Astrocyte of the spinal cord (primary cell): ENCODE data around the gene MLF1.

Experiments used
- DNase-seq: peaks from one replicate; pipeline ENCODE4 v3.0.0; 2011; ENCODE audit warnings: low read depth, low spot score
- H3K4me3 ChIP-seq: 2 replicates; pipeline ENCODE4 v1.5.1; 2011; ENCODE audit warnings: low read depth, mild to moderate bottlenecking, low read length, moderate library complexity
- in situ Hi-C: cut with HindIII; loops from 2 replicates; pipeline ENCODE4 v1.10.0; 2017; ENCODE audit warnings: low sequenced_read_pairs
- TF ChIP-seq, protein P1 (sequence below): IDR thresholded peaks from 2 replicates; pipeline ENCODE4 v1.5.1; 2012; ENCODE audit warnings: low read depth, mild to moderate bottlenecking, low read length, inconsistent platforms

Gene MLF1

DNA sequence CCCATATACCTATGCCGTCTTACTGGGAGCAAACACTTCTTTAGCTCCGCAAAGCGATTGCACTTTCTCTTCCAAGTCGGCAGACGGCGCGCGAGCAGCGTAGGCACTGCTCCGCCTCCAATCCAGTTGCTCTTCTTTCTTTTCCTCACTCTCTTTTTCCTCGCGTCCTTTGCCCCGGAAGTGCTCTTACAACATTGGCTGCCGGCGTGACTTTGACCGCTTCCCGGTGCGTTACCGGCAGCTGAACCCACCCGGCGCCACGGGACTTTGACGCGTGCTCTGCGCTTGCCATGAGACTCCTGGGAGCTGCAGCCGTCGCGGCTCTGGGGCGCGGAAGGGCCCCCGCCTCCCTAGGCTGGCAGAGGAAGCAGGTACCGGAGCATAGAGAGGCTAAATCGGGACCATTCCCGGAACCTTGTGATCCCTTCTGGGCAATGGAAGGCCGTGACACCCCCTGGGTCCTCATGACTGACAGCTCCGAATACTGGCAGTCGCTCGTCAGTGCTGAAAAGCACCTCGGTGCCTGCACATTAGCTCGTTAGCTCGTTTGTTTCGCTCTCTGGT is 73.4 kb downstream of the MLF1 start, which contains the start of gene GFM1:
GFM1 (plus strand) TSS at position 183 of the 564 bp plus-strand sequence; CDS start at position 291, 108 bp downstream.
- TF ChIP-seq, protein P1, sequence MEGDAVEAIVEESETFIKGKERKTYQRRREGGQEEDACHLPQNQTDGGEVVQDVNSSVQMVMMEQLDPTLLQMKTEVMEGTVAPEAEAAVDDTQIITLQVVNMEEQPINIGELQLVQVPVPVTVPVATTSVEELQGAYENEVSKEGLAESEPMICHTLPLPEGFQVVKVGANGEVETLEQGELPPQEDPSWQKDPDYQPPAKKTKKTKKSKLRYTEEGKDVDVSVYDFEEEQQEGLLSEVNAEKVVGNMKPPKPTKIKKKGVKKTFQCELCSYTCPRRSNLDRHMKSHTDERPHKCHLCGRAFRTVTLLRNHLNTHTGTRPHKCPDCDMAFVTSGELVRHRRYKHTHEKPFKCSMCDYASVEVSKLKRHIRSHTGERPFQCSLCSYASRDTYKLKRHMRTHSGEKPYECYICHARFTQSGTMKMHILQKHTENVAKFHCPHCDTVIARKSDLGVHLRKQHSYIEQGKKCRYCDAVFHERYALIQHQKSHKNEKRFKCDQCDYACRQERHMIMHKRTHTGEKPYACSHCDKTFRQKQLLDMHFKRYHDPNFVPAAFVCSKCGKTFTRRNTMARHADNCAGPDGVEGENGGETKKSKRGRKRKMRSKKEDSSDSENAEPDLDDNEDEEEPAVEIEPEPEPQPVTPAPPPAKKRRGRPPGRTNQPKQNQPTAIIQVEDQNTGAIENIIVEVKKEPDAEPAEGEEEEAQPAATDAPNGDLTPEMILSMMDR = peak; percentile 94
- in situ Hi-C loops = no loop called here
- peak; percentile 96 for DNase-seq

DNA sequence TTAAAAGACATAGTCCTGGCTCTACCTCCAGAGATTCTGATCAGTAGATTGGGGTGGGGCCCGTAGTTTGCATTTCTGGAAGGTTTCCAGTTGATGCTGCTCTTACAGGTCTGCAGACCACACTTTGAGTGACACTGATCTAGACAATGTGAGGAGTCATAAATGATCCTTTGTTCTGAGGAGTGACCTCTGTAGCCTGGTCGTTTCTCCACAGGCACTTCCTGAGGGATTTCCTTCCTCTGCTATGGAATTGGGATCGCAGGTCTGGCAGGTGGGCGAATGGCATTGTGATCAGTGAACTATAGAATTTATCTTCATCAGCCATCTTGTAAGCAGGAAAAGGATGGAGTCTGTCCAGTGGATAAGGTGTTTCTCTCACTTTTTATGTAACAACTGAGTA is 78.8 kb downstream of the MLF1 start:
- no peak overlapping the region for H3K4me3 ChIP-seq
- in situ Hi-C loops = no loop called here
- DNase-seq = no peak
- TF ChIP-seq, protein P1 = no peak

More for the DNA sequence above, 73.4 kb downstream of the MLF1 start, which contains the start of gene GFM1:
- peak within 1 kb of the TSS; percentile 91 for H3K4me3 ChIP-seq

DNA sequence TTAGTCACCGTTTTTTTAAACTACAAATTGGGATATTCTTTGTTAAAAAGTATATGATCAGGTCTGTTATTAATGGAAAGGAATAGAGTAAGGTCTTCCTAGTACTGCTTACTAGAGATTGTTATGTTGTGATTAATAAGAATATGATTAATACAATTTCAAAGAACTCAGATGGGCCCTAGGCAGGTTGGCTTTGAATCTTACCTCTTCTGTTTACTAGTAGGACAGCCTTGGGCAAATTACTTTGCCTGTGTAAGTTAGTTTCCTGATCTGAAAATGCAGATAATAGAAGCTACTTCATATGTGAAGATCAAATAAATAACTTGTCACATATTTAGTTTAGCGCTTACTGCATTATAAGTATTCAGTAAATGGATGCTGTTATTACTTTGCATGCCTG is 80.2 kb downstream of the MLF1 start:
- TF ChIP-seq, protein P1 = no peak
- no peak overlapping the region for H3K4me3 ChIP-seq
- DNase-seq = no peak
- in situ Hi-C loops = no loop called here

DNA sequence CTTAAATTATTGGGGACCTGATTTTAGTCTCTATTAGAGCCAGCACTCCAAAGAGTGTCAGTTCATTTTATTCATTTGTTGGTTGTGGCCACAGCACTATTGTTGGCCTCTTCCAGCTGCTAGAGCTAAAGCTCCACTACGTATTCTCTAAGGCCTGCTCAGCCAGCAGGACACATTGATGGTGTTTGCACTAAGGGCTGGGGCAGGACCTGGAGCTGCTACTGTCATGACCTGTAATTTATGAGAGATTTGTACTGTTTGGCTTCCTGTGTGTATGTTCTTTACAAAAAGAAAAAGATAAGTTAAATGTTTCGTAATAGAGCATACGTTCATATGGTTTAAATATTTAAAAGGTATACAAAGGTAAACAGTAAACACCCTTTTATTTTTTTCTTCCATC is 81.5 kb downstream of the MLF1 start:
- TF ChIP-seq, protein P1 = no peak
- no peak for DNase-seq
- no peak overlapping the region for H3K4me3 ChIP-seq
- in situ Hi-C loops = no loop called here
